ENCODE data around the gene C3orf85. TPM values are rescaled to one million over a fixed set of nuclear protein-coding genes. Genes with fewer than 3 reads are reported as not detected.

C3orf85 gene
- not detected for total RNA-seq

- TF ChIP-seq CTCF (IDR thresholded peaks at IDR 0.05): no peak
- no peak for TF ChIP-seq POLR2A (IDR thresholded peaks at IDR 0.05)
- Histone ChIP-seq H3K36me3 (no peaks in the 10 kb centered on the region), H3K27me3 (no peaks in the 10 kb centered on the region), H3K27ac (no peak within 1 kb of the TSS), H3K9me3 (no peaks in the 10 kb centered on the region), H3K4me1 (no peaks in the 10 kb centered on the region), H3K4me3 (no peak within 1 kb of the TSS)
- WGBS, 2 donors: 57 to 59% methylated on average over 3 of the region's 3 CpGs
- intact Hi-C loops (cut with DNase I): no loop called here
- DNase-seq: no peak
Measured at GRCh38 chr3:109136523-109136922, at the start of gene C3orf85. TSS of gene C3orf85 (plus strand) at chr3:109136719. CDS start at chr3:109136848, 129 bp downstream.

GRCh38 chr3:109089265-109089664, 47.3 kb upstream of the C3orf85 start:
- no peaks in the 10 kb centered on the region for H3K9me3 ChIP-seq
- no peaks in the 10 kb centered on the region for H3K36me3 ChIP-seq
- no peaks in the 10 kb centered on the region for H3K27me3 ChIP-seq
- no peaks in the 10 kb centered on the region for H3K4me1 ChIP-seq
- no peak overlapping the region for H3K27ac ChIP-seq
- TF ChIP-seq CTCF (IDR thresholded peaks at IDR 0.05) (no peak), POLR2A (IDR thresholded peaks at IDR 0.05) (no peak)
- H3K4me3 ChIP-seq: no peak overlapping the region
- 59 to 64% methylated on average over 1 of the region's 1 CpG for WGBS, 2 donors
- no peak for DNase-seq
- intact Hi-C loops (cut with DNase I): no loop called here

DNA sequence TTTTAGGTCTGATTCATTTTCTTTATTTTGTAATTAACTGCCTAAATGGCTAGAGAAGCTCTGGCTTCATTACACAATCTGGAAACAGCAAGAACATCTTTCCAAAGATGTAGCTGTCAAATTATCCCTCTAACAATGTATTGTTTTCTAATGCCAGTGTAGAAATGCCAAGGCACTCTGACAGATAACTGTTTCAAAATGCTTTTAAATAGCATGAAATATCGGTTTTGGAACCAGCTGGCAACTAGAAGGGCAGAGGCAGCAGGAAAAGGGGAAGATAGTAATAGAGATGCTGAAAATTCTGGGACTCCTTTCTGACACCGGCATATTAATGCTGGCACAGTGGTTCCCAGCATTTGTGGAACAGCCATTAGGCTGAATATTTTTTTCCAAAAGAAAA, 44.7 kb upstream of the C3orf85 start:
- intact Hi-C loops (cut with DNase I): no loop called here
- no peaks in the 10 kb centered on the region for H3K9me3 ChIP-seq
- WGBS, 2 donors: 11 to 12% methylated on average over 2 of the region's 2 CpGs
- H3K4me3 ChIP-seq: no peak overlapping the region
- no peaks in the 10 kb centered on the region for H3K4me1 ChIP-seq
- H3K36me3 ChIP-seq: no peaks in the 10 kb centered on the region
- H3K27me3 ChIP-seq: no peaks in the 10 kb centered on the region
- no peak for DNase-seq
- H3K27ac ChIP-seq: no peak overlapping the region
- TF ChIP-seq POLR2A (IDR thresholded peaks at IDR 0.05): no peak
- no peak for TF ChIP-seq CTCF (IDR thresholded peaks at IDR 0.05)

- TF ChIP-seq POLR2A (IDR thresholded peaks at IDR 0.05): no peak
- no peak for TF ChIP-seq CTCF (IDR thresholded peaks at IDR 0.05)
- H3K4me1 ChIP-seq: no peaks in the 10 kb centered on the region
- DNase-seq: no peak
- H3K9me3 ChIP-seq: no peaks in the 10 kb centered on the region
- H3K27me3 ChIP-seq: no peaks in the 10 kb centered on the region
- intact Hi-C loops (cut with DNase I): no loop called here
- no peaks in the 10 kb centered on the region for H3K36me3 ChIP-seq
- H3K4me3 ChIP-seq: no peak overlapping the region
- H3K27ac ChIP-seq: no peak overlapping the region
Measured at GRCh38 chr3:109093561-109093960, 43.0 kb upstream of the C3orf85 start.

GRCh38 chr3:109095166-109095565, 41.4 kb upstream of the C3orf85 start:
- no peaks in the 10 kb centered on the region for H3K4me1 ChIP-seq
- WGBS, 2 donors: 93 to 94% methylated on average over 1 of the region's 1 CpG

More at GRCh38 chr3:109095166-109095565, 41.4 kb upstream of the C3orf85 start:
- intact Hi-C loops (cut with DNase I): no loop called here
- Histone ChIP-seq H3K9me3 (no peaks in the 10 kb centered on the region), H3K36me3 (no peaks in the 10 kb centered on the region), H3K27me3 (no peaks in the 10 kb centered on the region), H3K27ac (no peak overlapping the region), H3K4me3 (no peak overlapping the region)
- no peak for TF ChIP-seq CTCF (IDR thresholded peaks at IDR 0.05)
- DNase-seq: no peak
